HCT116 (cell line): ENCODE results near the gene CCDC137. TPM values are rescaled to one million over a fixed set of nuclear protein-coding genes. Genes with fewer than 3 reads are reported as not detected.
A peak's percentile ranks its signal among the peaks of the same experiment; 100 is the strongest.

ENCODE experiments used
- ATAC-seq: fragments of 200-7000 bp; cut with Tn5 transposase; 2 replicates; pipeline ENCODE4 v1.9.1; 2020; ENCODE audit warnings: mild to moderate bottlenecking, moderate library complexity
- BruUV-seq: library from RNA; stranded (reverse); fragments of 400-500 nt; replicated peaks from 2 replicates; lab custom pipeline; 2021; lab: Mats Ljungman, UMichigan
- CTCF ChIA-PET: fragments of 300-600 bp; sonication (Branson Sonifier 250); formaldehyde crosslinking; loops from one replicate; lab custom pipeline; 2021; ENCODE audit warnings: antibody characterized with exemption; lab: Charles Lee
- POLR2A ChIA-PET: fragments of 300-600, 350-600 bp; sonication (Branson Sonifier 250); formaldehyde crosslinking; loops from one replicate; lab custom pipeline; 2021; ENCODE audit warnings: antibody characterized with exemption; lab: Charles Lee
- RAD21 ChIA-PET, 2 experiments: fragments of 300-600 bp; sonication (Branson Sonifier 250); formaldehyde crosslinking; loops; one replicate each; lab custom pipeline; 2023; ENCODE audit warnings: low total read pairs in 2 of 2; ENCODE audit not compliant: uncharacterized antibody in 2 of 2, unreplicated experiment in 2 of 2, low non-redundant PET in 1 of 2; lab: Charles Lee
- DNase-seq: peaks from one replicate; pipeline ENCODE4 v3.0.0-alpha.2; 2010; ENCODE audit warnings: low read depth, low spot score
- H2AFZ ChIP-seq: fragments of 200-600 bp; shearing (Covaris generic), sonication (generic); 2 replicates; pipeline ENCODE4 v1.6.1; 2017; ENCODE audit warnings: low read depth, mixed run types, mixed read lengths, antibody characterized with exemption, low read length; ENCODE audit not compliant: poor library complexity, severe bottlenecking
- H3K27ac ChIP-seq: 2 replicates; pipeline ENCODE4 v1.5.1; 2012; ENCODE audit warnings: low read depth, low read length
- H3K27me3 ChIP-seq: fragments of 200-600 bp; sonication (generic); 2 replicates; pipeline ENCODE4 v1.6.1; 2016; ENCODE audit warnings: mixed run types, low read length, mixed read lengths; ENCODE audit not compliant: insufficient read depth
- H3K36me3 ChIP-seq, 2 experiments: fragments of 200-500 bp in 1 of 2; fragments of 200-600 bp in 1 of 2; sonication (Bioruptor generic) in 1 of 2; sonication (generic) in 1 of 2; 2 replicates each; pipeline versions ENCODE4 v1.5.1 to v1.6.1; 2014 to 2016; ENCODE audit warnings: low read length in 2 of 2, inconsistent platforms in 1 of 2, mixed read lengths in 1 of 2, mixed run types in 1 of 2; ENCODE audit not compliant: insufficient read depth in 2 of 2, control insufficient read depth in 1 of 2
- H3K4me1 ChIP-seq, 2 experiments: fragments of 200-600 bp in 1 of 2; sonication (generic) in 1 of 2; 2 replicates each; pipeline versions ENCODE4 v1.5.1 to v1.6.1; 2012 to 2017; ENCODE audit warnings: low read length in 2 of 2, inconsistent platforms in 1 of 2, mild to moderate bottlenecking in 1 of 2, mixed read lengths in 1 of 2, mixed run types in 1 of 2, moderate library complexity in 1 of 2; ENCODE audit not compliant: insufficient read depth in 2 of 2, control insufficient read depth in 1 of 2
- H3K4me2 ChIP-seq: fragments of 200-600 bp; sonication (generic); 2 replicates; pipeline ENCODE4 v1.6.1; 2017; ENCODE audit warnings: mixed run types, low read length, mixed read lengths
- H3K4me3 ChIP-seq, 2 experiments: fragments of 200-600 bp in 1 of 2; sonication (generic) in 1 of 2; replicated peaks in 1 of 2; 2 replicates each; pipeline ENCODE4 v1.5.1; 2011 to 2016; ENCODE audit warnings: low read length in 2 of 2, control low read depth in 1 of 2, low read depth in 1 of 2, mild to moderate bottlenecking in 1 of 2, mixed read lengths in 1 of 2, mixed run types in 1 of 2
- H3K79me2 ChIP-seq: fragments of 200-600 bp; sonication (generic); 2 replicates; pipeline ENCODE4 v1.6.1; 2017; ENCODE audit warnings: mild to moderate bottlenecking, mixed run types, low read length, moderate library complexity, mixed read lengths; ENCODE audit not compliant: insufficient read depth
- H3K9ac ChIP-seq: fragments of 200-600 bp; sonication (generic); 2 replicates; pipeline ENCODE4 v1.6.1; 2016; ENCODE audit warnings: low read length, mixed read lengths
- H3K9me2 ChIP-seq: fragments of 200-600 bp; sonication (generic), shearing (Covaris generic); 2 replicates; pipeline ENCODE4 v1.6.1; 2017; ENCODE audit warnings: mixed run types, mild to moderate bottlenecking, moderate library complexity; ENCODE audit not compliant: insufficient read depth
- H3K9me3 ChIP-seq, 2 experiments: fragments of 200-500 bp in 1 of 2; fragments of 200-600 bp in 1 of 2; sonication (Bioruptor generic) in 1 of 2; sonication (generic) in 1 of 2; 2 replicates each; pipeline ENCODE4 v1.6.1; 2014 to 2017; ENCODE audit warnings: low read length in 2 of 2, mixed read lengths in 2 of 2, inconsistent platforms in 1 of 2, low read depth in 1 of 2, mild to moderate bottlenecking in 1 of 2, mixed run types in 1 of 2, moderate library complexity in 1 of 2; ENCODE audit not compliant: control insufficient read depth in 1 of 2, insufficient read depth in 1 of 2
- H4K20me1 ChIP-seq: fragments of 200-600 bp; sonication (generic), shearing (Covaris generic); 2 replicates; pipeline ENCODE4 v1.6.1; 2017; ENCODE audit warnings: mixed run types, mild to moderate bottlenecking, moderate library complexity; ENCODE audit not compliant: insufficient read depth
- CTCF ChIP-seq, 3 experiments: fragments of 200-600 bp in 1 of 3; sonication (generic) in 1 of 3; IDR thresholded peaks in 2 of 3; conservative IDR thresholded peaks in 1 of 3; 2 replicates each; pipeline ENCODE4 v1.5.1; 2012 to 2017; ENCODE audit warnings: low read depth in 2 of 3, low read length in 2 of 3, antibody characterized with exemption in 1 of 3, borderline replicate concordance in 1 of 3, control low read depth in 1 of 3, mild to moderate bottlenecking in 1 of 3, mixed read lengths in 1 of 3, mixed run types in 1 of 3, moderate library complexity in 1 of 3; ENCODE audit not compliant: insufficient read depth in 1 of 3
- EGR1 ChIP-seq: IDR thresholded peaks from 2 replicates; pipeline ENCODE4 v1.6.1; 2012; ENCODE audit warnings: low read depth
- EZH2 ChIP-seq: fragments of 200-600 bp; sonication (generic); IDR thresholded peaks from 2 replicates; pipeline ENCODE4 v1.6.1; 2017; ENCODE audit warnings: antibody characterized with exemption, mixed run types
- EZH2phosphoT487 ChIP-seq: fragments of 200-600 bp; IDR thresholded peaks from 2 replicates; pipeline ENCODE4 v1.6.1; 2018; ENCODE audit warnings: antibody characterized with exemption, borderline replicate concordance
- FOSL1 ChIP-seq: IDR thresholded peaks from 2 replicates; pipeline ENCODE4 v1.6.1; 2012; ENCODE audit warnings: low read depth
- POLR2A ChIP-seq: IDR thresholded peaks from 2 replicates; pipeline ENCODE4 v1.7.0; 2011; ENCODE audit warnings: borderline replicate concordance; ENCODE audit not compliant: insufficient read depth, insufficient read length; ENCODE audit errors: extremely low read depth
- POLR2AphosphoS5 ChIP-seq: IDR thresholded peaks from 2 replicates; pipeline ENCODE4 v1.6.1; 2011; ENCODE audit warnings: mild to moderate bottlenecking, low read depth, low read length, moderate library complexity
- SIN3A ChIP-seq: IDR thresholded peaks from 2 replicates; pipeline ENCODE4 v1.6.1; 2012; ENCODE audit warnings: low read depth
- SP1 ChIP-seq: IDR thresholded peaks from 2 replicates; pipeline ENCODE4 v1.6.1; 2012; ENCODE audit warnings: low read depth
- TCF7L2 ChIP-seq: IDR thresholded peaks from 2 replicates; pipeline ENCODE4 v1.7.0; 2011; ENCODE audit warnings: borderline replicate concordance, inconsistent platforms; ENCODE audit not compliant: insufficient read depth, insufficient read length; ENCODE audit errors: extremely low read depth
- YY1 ChIP-seq: IDR thresholded peaks from 2 replicates; pipeline ENCODE4 v1.6.1; 2011; ENCODE audit warnings: low read length, low read depth, moderate library complexity, mild to moderate bottlenecking; ENCODE audit not compliant: insufficient replicate concordance; ENCODE audit errors: extremely low read depth
- ZNF274 ChIP-seq: fragments of 200-500 bp; sonication (Bioruptor generic); IDR thresholded peaks from 2 replicates; pipeline ENCODE4 v1.6.1; 2014; ENCODE audit warnings: mild to moderate bottlenecking, low read depth, low read length, inconsistent platforms
- intact Hi-C: fragments of 100-400 bp; cut with micrococcal nuclease; formaldehyde crosslinking; loops from 2 replicates; pipeline ENCODE4 v1.10.0; 2022
- total RNA-seq: library from RNA; stranded (reverse); gene quantifications from one replicate; pipeline ENCODE4 v1.2.1, GENCODE V29; 2021; ENCODE audit not compliant: unreplicated experiment

The CCDC137 gene
- total RNA-seq, 1 experiment from 2014 or later, result 77.5 TPM

- CTCF ChIA-PET, result no interaction called here
- DNase-seq (no peak), ATAC-seq (no peak)
- intact Hi-C loops, result no loop called here
- no peak overlapping the region for H3K4me2 ChIP-seq
- peaks cover 31 to 51% of the 10 kb centered on the region in 2 experiments for H3K4me1 ChIP-seq
- no peak overlapping the region for H2AFZ ChIP-seq
- H3K4me3 ChIP-seq, result no peak overlapping the region
- no TSS peak for BruUV-seq
- TF ChIP-seq ZNF274, result no peak
- TF ChIP-seq FOSL1, result no peak
- TF ChIP-seq POLR2A, result peak; percentile 29
- no peak for TF ChIP-seq EZH2
- peak; percentile 32 for TF ChIP-seq POLR2AphosphoS5
- no peak for TF ChIP-seq CTCF (IDR thresholded peaks at IDR 0.05 in 2 of 3, conservative IDR thresholded peaks at IDR 0.05 in 1 of 3; ENCODE audit: borderline replicate concordance in 1 of 3, insufficient read depth in 1 of 3, low read depth in 2 of 3, low read length in 2 of 3)
- TF ChIP-seq EZH2phosphoT487, result no peak
- TF ChIP-seq YY1, result no peak
- TF ChIP-seq SP1, result no peak
- no peak for TF ChIP-seq EGR1
- TF ChIP-seq SIN3A, result no peak
- no peak for TF ChIP-seq TCF7L2
- RAD21 ChIA-PET, result no interaction called here
- POLR2A ChIA-PET, result no interaction called here
- H3K27ac ChIP-seq, result peak overlapping the region; percentile 2; the same call in 1 of the 2 replicates
- no peaks in the 10 kb centered on the region for H3K9me3 ChIP-seq
- H3K9me2 ChIP-seq, result no peaks in the 10 kb centered on the region
- H4K20me1 ChIP-seq, result no peaks in the 10 kb centered on the region
- peaks cover 54% of the 10 kb centered on the region for H3K79me2 ChIP-seq
- H3K27me3 ChIP-seq, result no peaks in the 10 kb centered on the region
- peaks cover 16 to 40% of the 10 kb centered on the region in 2 experiments; a peak in 3 of 4 replicates for H3K36me3 ChIP-seq
- no peak overlapping the region for H3K9ac ChIP-seq
Measured at GRCh38 chr17:81708739-81709185, 42.2 kb downstream of the CCDC137 start.
